ENCODE measurements around the gene RIPOR3. TPM values are rescaled to one million over a fixed set of nuclear protein-coding genes. Genes with fewer than 3 reads are reported as not detected.

The RIPOR3 gene
- total and polyA plus RNA-seq, 9 of the 15 experiments (the other 6 are each of a cell fraction or from before 2014, with no cell fraction given): 3.3 to 62.7 (median 21.4) TPM

- Histone ChIP-seq H2AFZ (ENCODE audit: low read depth, low read length) (no peak overlapping the region), H3K4me3 (no peak overlapping the region), H3K9me3 (replicated peaks; ENCODE audit: control insufficient read depth, insufficient read depth, low read depth, low read length) (no peaks in the 10 kb centered on the region), H3K4me1 (replicated peaks in 1 of 2; ENCODE audit: control insufficient read depth in 2 of 2, insufficient read depth in 2 of 2, low read length in 2 of 2) (peaks cover 19 to 21% of the 10 kb centered on the region in 2 experiments; a peak in 4 of 5 replicates), H3K9ac (ENCODE audit: insufficient read depth in 1 of 2, low read depth in 2 of 2, low read length in 2 of 2) (no peak overlapping the region), H3K36me3 (ENCODE audit: control insufficient read depth, insufficient read depth, low read length) (no peaks in the 10 kb centered on the region), H3K79me2 (ENCODE audit: control insufficient read depth, insufficient read depth, low read length) (no peaks in the 10 kb centered on the region), H3K27ac (ENCODE audit: extremely low read depth, low read depth, low read length) (no peak overlapping the region), H4K20me1 (replicated peaks; ENCODE audit: control insufficient read depth, insufficient read depth, low read length) (no peaks in the 10 kb centered on the region), H3K4me2 (ENCODE audit: insufficient read depth, low read length) (no peak overlapping the region), H3K9me1 (ENCODE audit: control insufficient read depth, insufficient read depth, low read length) (no peaks in the 10 kb centered on the region), H3K27me3 (ENCODE audit: control insufficient read depth in 2 of 2, insufficient read depth in 2 of 2, low read length in 2 of 2) (no peaks in the 10 kb centered on the region)
- ChIA-PET POLR2A (interaction anchor here (0.8 to 4.3 kb wide), 2 partner anchors 9 to 12 kb away, joined by 3 to 21 read pairs; partner anchors contain the start of gene PARD6B), CTCF (ENCODE audit: low intra/inter-chr PET ratio) (no interaction called here)
- TF ChIP-seq FOXA1 (IDR thresholded peaks at IDR 0.05; ENCODE audit: borderline replicate concordance): no peak
- peak; percentile 74 for TF ChIP-seq CHD4 (IDR thresholded peaks at IDR 0.05; ENCODE audit: insufficient read depth, insufficient replicate concordance, low read depth, low read length, poor library complexity, severe bottlenecking)
- peak in 1 of 2 experiments; percentile 85; a peak in 2 of 4 replicates for TF ChIP-seq RCOR1 (IDR thresholded peaks at IDR 0.05; ENCODE audit: borderline replicate concordance in 1 of 2, low read depth in 2 of 2, low read length in 2 of 2)
- TF ChIP-seq BCOR (IDR thresholded peaks at IDR 0.05): peak; percentile 96
- no peak for TF ChIP-seq DACH1 (IDR thresholded peaks at IDR 0.05; ENCODE audit: partially characterized antibody)
- TF ChIP-seq ZNF124 (CRISPR knock-in tag; IDR thresholded peaks at IDR 0.05): no peak
- no peak for TF ChIP-seq GTF2E2 (tag; IDR thresholded peaks at IDR 0.05)
- TF ChIP-seq HDAC6 (IDR thresholded peaks at IDR 0.05; ENCODE audit: low read depth, low read length): no peak
- TF ChIP-seq PML (IDR thresholded peaks at IDR 0.05; ENCODE audit: low read length): no peak
- no peak for TF ChIP-seq TFE3 (CRISPR knock-in tag; IDR thresholded peaks at IDR 0.05)
- no peak for TF ChIP-seq CTCFL (IDR thresholded peaks at IDR 0.05; ENCODE audit: borderline replicate concordance, insufficient read depth, low read depth, low read length, poor library complexity, severe bottlenecking)
- peak; percentile 46 for TF ChIP-seq PHF20 (IDR thresholded peaks at IDR 0.05; ENCODE audit: partially characterized antibody)
- TF ChIP-seq ZNF121 (CRISPR knock-in tag; conservative IDR thresholded peaks at IDR 0.05): peak; percentile 45; the same call in 1 of the 2 replicates
- peak; percentile 85 for TF ChIP-seq SMARCA5 (IDR thresholded peaks at IDR 0.05)
- no peak for TF ChIP-seq POLR2G (IDR thresholded peaks at IDR 0.05; ENCODE audit: low read depth, low read length)
- peak; percentile 79; the same call in 1 of the 2 replicates for TF ChIP-seq HDAC2 (IDR thresholded peaks at IDR 0.05)
- no peak for TF ChIP-seq ZNF174 (CRISPR knock-in tag; IDR thresholded peaks at IDR 0.05)
- TF ChIP-seq RBM25 (IDR thresholded peaks at IDR 0.05; ENCODE audit: low read depth, low read length, severe bottlenecking): peak; percentile 94
- peak; percentile 80 to 82 for TF ChIP-seq KDM1A (IDR thresholded peaks at IDR 0.05)
- TF ChIP-seq ADNP (tag; IDR thresholded peaks at IDR 0.05): peak; percentile 88
- no peak for TF ChIP-seq ARID2 (IDR thresholded peaks at IDR 0.05)
- peak in 1 of 2 experiments; percentile 32; a peak in 1 of 3 replicates for TF ChIP-seq CBX3 (IDR thresholded peaks at IDR 0.05; ENCODE audit: borderline replicate concordance in 1 of 2, low read length in 2 of 2)
- no peak for TF ChIP-seq PHTF2 (CRISPR knock-in tag; IDR thresholded peaks at IDR 0.05)
- BruUV-seq (replicated peaks): no TSS peak
- in situ Hi-C loops (cut with MboI): no loop called here
- intact Hi-C loops (cut with micrococcal nuclease): no loop called here
- DNase-seq (ENCODE audit: extremely low read depth in 1 of 4, low spot score in 3 of 4): peak in 1 of 4 experiments; percentile 34
- FAIRE-seq: no peak
- no peak for ATAC-seq
These were observed 29.2 kb upstream of the RIPOR3 start for GRCh38 chr20:50720582-50720981.

All from K562 (cell line).